H9 (cell line): Measurements from ENCODE around the gene ARHGEF12. TPM values are rescaled to one million over a fixed set of nuclear protein-coding genes. Genes with fewer than 3 reads are reported as not detected.

Source experiments
- DNase-seq: peaks from one replicate; pipeline ENCODE4 v3.0.0-alpha.2; 2017
- H2AFZ ChIP-seq: one replicate; pipeline ENCODE4 v1.6.1; 2013; ENCODE audit warnings: mild to moderate bottlenecking, low read length, control low read depth, moderate library complexity
- H2AK5ac ChIP-seq: 2 replicates; pipeline ENCODE4 v1.6.1; 2013; ENCODE audit warnings: low read length, control low read depth, mixed read lengths; ENCODE audit not compliant: insufficient read length
- H2BK120ac ChIP-seq: one replicate; pipeline ENCODE4 v1.6.1; 2013; ENCODE audit warnings: low read depth, mild to moderate bottlenecking, low read length, control low read depth, inconsistent platforms; ENCODE audit not compliant: poor library complexity, severe bottlenecking
- H2BK12ac ChIP-seq: 2 replicates; pipeline ENCODE4 v1.6.1; 2013; ENCODE audit warnings: low read length, control low read depth, mixed read lengths, low read depth; ENCODE audit not compliant: insufficient read length
- H2BK15ac ChIP-seq: 2 replicates; pipeline ENCODE4 v1.6.1; 2013; ENCODE audit warnings: low read depth, low read length, control low read depth
- H2BK20ac ChIP-seq: one replicate; pipeline ENCODE4 v1.6.1; 2013; ENCODE audit warnings: low read depth, mild to moderate bottlenecking, low read length, control low read depth, inconsistent platforms; ENCODE audit not compliant: poor library complexity, severe bottlenecking
- H2BK5ac ChIP-seq: 2 replicates; pipeline ENCODE4 v1.6.1; 2013; ENCODE audit warnings: low read length, control low read depth, mixed read lengths; ENCODE audit not compliant: insufficient read length
- H3K14ac ChIP-seq: 2 replicates; pipeline ENCODE4 v1.6.1; 2013; ENCODE audit warnings: low read length, control low read depth; ENCODE audit not compliant: insufficient read depth
- H3K18ac ChIP-seq: 2 replicates; pipeline ENCODE4 v1.6.1; 2013; ENCODE audit warnings: low read depth, mild to moderate bottlenecking, mixed read lengths, low read length, control low read depth; ENCODE audit not compliant: insufficient read length
- H3K23ac ChIP-seq: 2 replicates; pipeline ENCODE4 v1.6.1; 2013; ENCODE audit warnings: low read length, control low read depth, mixed read lengths, low read depth; ENCODE audit not compliant: insufficient read length
- H3K23me2 ChIP-seq: 2 replicates; pipeline ENCODE4 v1.6.1; 2013; ENCODE audit warnings: low read depth, mild to moderate bottlenecking, mixed read lengths, low read length, control low read depth; ENCODE audit not compliant: insufficient read length, poor library complexity, severe bottlenecking
- H3K27ac ChIP-seq: 2 replicates; pipeline ENCODE4 v1.5.1; 2013; ENCODE audit warnings: low read length, control low read depth, mixed read lengths, low read depth; ENCODE audit not compliant: insufficient read length
- H3K27me3 ChIP-seq: 2 replicates; pipeline ENCODE4 v1.6.1; 2013; ENCODE audit warnings: low read length, control low read depth, inconsistent platforms; ENCODE audit not compliant: insufficient read depth
- H3K4ac ChIP-seq: 2 replicates; pipeline ENCODE4 v1.6.1; 2013; ENCODE audit warnings: low read depth, mild to moderate bottlenecking, control low read depth, inconsistent platforms, low read length, moderate library complexity
- H3K4me1 ChIP-seq: 2 replicates; pipeline ENCODE4 v1.6.1; 2013; ENCODE audit warnings: low read length, control low read depth, inconsistent platforms; ENCODE audit not compliant: insufficient read depth
- H3K4me2 ChIP-seq: 2 replicates; pipeline ENCODE4 v1.6.1; 2013; ENCODE audit warnings: low read length, control low read depth, mixed read lengths; ENCODE audit not compliant: insufficient read length, insufficient read depth
- H3K56ac ChIP-seq: 2 replicates; pipeline ENCODE4 v1.6.1; 2013; ENCODE audit warnings: low read depth, mild to moderate bottlenecking, mixed read lengths, low read length, control low read depth; ENCODE audit not compliant: insufficient read length
- H3K79me1 ChIP-seq: 2 replicates; pipeline ENCODE4 v1.6.1; 2013; ENCODE audit warnings: low read depth, mild to moderate bottlenecking, moderate library complexity, low read length, control low read depth, inconsistent platforms; ENCODE audit not compliant: insufficient read depth, poor library complexity, severe bottlenecking
- H3K79me2 ChIP-seq: 2 replicates; pipeline ENCODE4 v1.6.1; 2013; ENCODE audit warnings: low read length, control low read depth, inconsistent platforms; ENCODE audit not compliant: insufficient read depth
- H3K9ac ChIP-seq: 2 replicates; pipeline ENCODE4 v1.6.1; 2013; ENCODE audit warnings: low read length, control low read depth, mixed read lengths; ENCODE audit not compliant: insufficient read length; ENCODE audit errors: extremely low read depth
- H3K9me3 ChIP-seq: one replicate; pipeline ENCODE4 v1.6.1; 2013; ENCODE audit warnings: low read depth, low read length, inconsistent platforms; ENCODE audit not compliant: control insufficient read depth
- H3T11ph ChIP-seq: one replicate; pipeline ENCODE4 v1.6.1; 2013; ENCODE audit warnings: mild to moderate bottlenecking, low read length, control low read depth, inconsistent platforms
- H4K20me1 ChIP-seq: one replicate; pipeline ENCODE4 v1.6.1; 2013; ENCODE audit not compliant: control insufficient read depth, insufficient read length, insufficient read depth
- H4K5ac ChIP-seq: 2 replicates; pipeline ENCODE4 v1.6.1; 2013; ENCODE audit warnings: low read depth, mild to moderate bottlenecking, mixed read lengths, low read length, control low read depth; ENCODE audit not compliant: insufficient read length
- H4K8ac ChIP-seq: replicated peaks from 2 replicates; pipeline ENCODE4 v1.6.1; 2013; ENCODE audit warnings: low read length, control low read depth, mixed read lengths, low read depth; ENCODE audit not compliant: insufficient read length
- H4K91ac ChIP-seq: 2 replicates; pipeline ENCODE4 v1.6.1; 2013; ENCODE audit warnings: low read depth, mild to moderate bottlenecking, moderate library complexity, mixed read lengths, low read length, control low read depth; ENCODE audit not compliant: insufficient read length
- H3K27ac Mint-ChIP-seq, 3 experiments: 2 replicates in 2 of 3; 3 replicates in 1 of 3; pipeline ENCODE4 v1.8.0; 2020 to 2021; ENCODE audit warnings: mixed read lengths in 3 of 3, mild to moderate bottlenecking in 1 of 3, moderate library complexity in 1 of 3
- H3K27me3 Mint-ChIP-seq: 2 replicates; pipeline ENCODE4 v1.8.0; 2021; ENCODE audit warnings: low read depth, mild to moderate bottlenecking, moderate library complexity, mixed read lengths
- H3K36me3 Mint-ChIP-seq, 3 experiments: 2 replicates in 2 of 3; 3 replicates in 1 of 3; pipeline ENCODE4 v1.8.0; 2020 to 2021; ENCODE audit warnings: low read depth in 3 of 3, mixed read lengths in 3 of 3; ENCODE audit not compliant: insufficient read depth in 1 of 3
- H3K4me1 Mint-ChIP-seq, 2 experiments: 2 replicates each; pipeline ENCODE4 v1.8.0; 2020; ENCODE audit warnings: mixed read lengths in 2 of 2
- H3K4me3 Mint-ChIP-seq, 2 experiments: 2 replicates in 1 of 2; 3 replicates in 1 of 2; pipeline ENCODE4 v1.8.0; 2020 to 2021; ENCODE audit warnings: mild to moderate bottlenecking in 2 of 2, mixed read lengths in 2 of 2, moderate library complexity in 1 of 2
- H3K9me3 Mint-ChIP-seq, 2 experiments: 2 replicates in 1 of 2; 3 replicates in 1 of 2; pipeline ENCODE4 v1.8.0; 2020; ENCODE audit warnings: mild to moderate bottlenecking in 2 of 2, mixed read lengths in 2 of 2, moderate library complexity in 1 of 2
- CTCF ChIP-seq: fragments of 200-600 bp; sonication (generic); conservative IDR thresholded peaks from 3 replicates; pipeline ENCODE4 v1.8.0; 2021; ENCODE audit warnings: antibody characterized with exemption, mild to moderate bottlenecking
- WGBS: extraction: QIAGEN DNeasy Blood & Tissue Kit; methylation state at CpG from one replicate; pipeline ENCODE4 v1.1.7; 2013; ENCODE audit warnings: missing lambda C conversion rate, low lambda C conversion rate, mixed read lengths; ENCODE audit not compliant: insufficient read length; ENCODE audit errors: extremely low coverage; 5-methylcytosine and 5-hydroxymethylcytosine counted together
- total RNA-seq: library from RNA; stranded (reverse); gene quantifications from 2 replicates; pipeline ENCODE4 v1.2.1, GENCODE V29; 2021

The ARHGEF12 gene
- total RNA-seq, 1 experiment from 2014 or later = 27.0 TPM

DNA sequence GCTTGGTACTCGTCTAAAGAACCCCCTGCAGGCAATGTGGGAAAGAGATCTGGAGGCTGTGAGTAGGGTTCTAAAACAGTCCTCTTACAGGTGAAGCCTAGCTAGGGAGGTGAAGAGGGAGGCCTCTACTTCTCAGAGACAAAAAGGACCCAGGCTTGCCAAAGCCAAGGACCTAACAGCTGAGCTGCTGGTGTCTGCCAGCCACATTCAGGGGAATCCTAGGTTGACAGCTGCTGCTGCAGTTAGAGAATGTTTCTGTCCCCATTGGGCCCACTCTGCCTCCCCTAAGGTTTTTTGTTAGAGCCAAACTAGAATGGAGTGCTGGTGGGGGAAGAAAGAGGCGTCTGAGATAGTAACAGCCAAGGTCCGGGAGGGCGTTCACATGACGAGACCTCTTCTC lies 37.8 kb upstream of the ARHGEF12 start:
- Histone ChIP-seq H4K8ac (no peak overlapping the region), H3K9ac (no peak overlapping the region), H3K9me3 (no peaks in the 10 kb centered on the region), H2BK5ac (no peak overlapping the region), H3K18ac (no peak overlapping the region), H4K91ac (no peak overlapping the region), H3K14ac (no peak overlapping the region), H2BK20ac (no peak overlapping the region), H4K5ac (no peak overlapping the region), H2AFZ (no peak overlapping the region), H3K23ac (no peak overlapping the region), H3K79me2 (no peaks in the 10 kb centered on the region), H3K27me3 (no peaks in the 10 kb centered on the region), H3K4ac (no peak overlapping the region), H3K56ac (no peak overlapping the region), H2BK12ac (no peak overlapping the region), H3K4me1 (no peaks in the 10 kb centered on the region), H3K23me2 (no peaks in the 10 kb centered on the region), H3K27ac (no peak overlapping the region), H2BK15ac (no peak overlapping the region), H3K79me1 (no peaks in the 10 kb centered on the region), H3T11ph (no peak overlapping the region), H2BK120ac (no peak overlapping the region), H2AK5ac (no peak overlapping the region), H4K20me1 (no peaks in the 10 kb centered on the region), H3K4me2 (no peak overlapping the region)
- no CpG with 5 or more reads among the region's 5 CpGs for WGBS
- H3K27ac Mint-ChIP-seq = no peak overlapping the region
- no peak for TF ChIP-seq CTCF
- H3K36me3 Mint-ChIP-seq = no peaks in the 10 kb centered on the region
- peaks cover 8 to 17% of the 10 kb centered on the region in 2 experiments for H3K4me1 Mint-ChIP-seq
- no peaks in the 10 kb centered on the region; a peak in 1 of 5 replicates for H3K9me3 Mint-ChIP-seq
- no peak for DNase-seq
- peaks cover 31% of the 10 kb centered on the region for H3K27me3 Mint-ChIP-seq
- no peak overlapping the region for H3K4me3 Mint-ChIP-seq
